Kidney epithelial cell (primary cell): Measurements from ENCODE around the gene SLMAP. TPM values are rescaled to one million over a fixed set of nuclear protein-coding genes. Genes with fewer than 3 reads are reported as not detected.

Experiments used
- DNase-seq: peaks from one replicate; pipeline ENCODE4 v3.0.0-alpha.2; 2010; ENCODE audit warnings: low read depth
- H3K27me3 ChIP-seq: 2 replicates; pipeline ENCODE4 v1.6.0; 2011; ENCODE audit warnings: low read length; ENCODE audit not compliant: control insufficient read depth, insufficient read depth
- H3K36me3 ChIP-seq: 2 replicates; pipeline ENCODE4 v1.5.1; 2011; ENCODE audit warnings: low read length; ENCODE audit not compliant: control insufficient read depth, insufficient read depth
- H3K4me3 ChIP-seq: 2 replicates; pipeline ENCODE4 v1.5.1; 2011; ENCODE audit warnings: low read depth, mild to moderate bottlenecking, control low read depth, low read length
- CTCF ChIP-seq: IDR thresholded peaks from 2 replicates; pipeline ENCODE4 v1.5.1; 2011; ENCODE audit warnings: mild to moderate bottlenecking, moderate library complexity, low read length, control low read depth, inconsistent platforms; ENCODE audit not compliant: insufficient read depth, poor library complexity, severe bottlenecking
- total RNA-seq: library from RNA; depleted of rRNA; stranded (reverse); fragments of >200 nt; gene quantifications from 2 replicates; pipeline ENCODE4 v1.2.3, GENCODE V29; 2015

Gene SLMAP
- total RNA-seq, 1 donor from 2014 or later = 48.6 TPM

- no peak for TF ChIP-seq CTCF
- Histone ChIP-seq H3K4me3 (no peak overlapping the region), H3K36me3 (no peaks in the 10 kb centered on the region), H3K27me3 (no peaks in the 10 kb centered on the region)
- DNase-seq = no peak
Observed at GRCh38 chr3:57973715-57974477, 217.8 kb downstream of the SLMAP start.

- H3K4me3 ChIP-seq = no peak overlapping the region
- no peaks in the 10 kb centered on the region for H3K27me3 ChIP-seq
- H3K36me3 ChIP-seq = no peaks in the 10 kb centered on the region
- no peak for TF ChIP-seq CTCF
- peak; percentile 84 for DNase-seq
Observed at GRCh38 chr3:57974796-57975388, 218.8 kb downstream of the SLMAP start.

GRCh38 chr3:57977818-57978235 lies 221.7 kb downstream of the SLMAP start:
- no peak overlapping the region for H3K4me3 ChIP-seq
- H3K27me3 ChIP-seq = no peaks in the 10 kb centered on the region
- no peak for DNase-seq
- no peak for TF ChIP-seq CTCF
- no peaks in the 10 kb centered on the region for H3K36me3 ChIP-seq

GRCh38 chr3:57978316-57978715 lies 222.2 kb downstream of the SLMAP start:
- no peak overlapping the region for H3K4me3 ChIP-seq
- TF ChIP-seq CTCF = no peak
- no peaks in the 10 kb centered on the region for H3K27me3 ChIP-seq
- H3K36me3 ChIP-seq = no peaks in the 10 kb centered on the region
- no peak for DNase-seq

Other genes starting within 250 kb of the SLMAP start
- 0.41 TPM in 1 of 2 replicates, not detected in the other for gene DNAH12, start 212.0 kb upstream of the SLMAP start, total RNA-seq
- 22.8 and 25.4 TPM in 2 replicates for gene PDE12, start 200.0 kb upstream of the SLMAP start, total RNA-seq
- gene ARF4, start 159.0 kb upstream of the SLMAP start, total RNA-seq = 208 TPM in 2 replicates
- 16.8 and 17.3 TPM in 2 replicates for gene DENND6A, start 63.2 kb upstream of the SLMAP start, total RNA-seq